Spleen (tissue), 11 donors: ENCODE data around the gene NAA15. TPM values are rescaled to one million over a fixed set of nuclear protein-coding genes. Genes with fewer than 3 reads are reported as not detected.
"Not testable (repeated sequence)": the region's sequence is repeated elsewhere in the genome, so short reads cannot be mapped to it uniquely, and the experiment has no call there.

Experiments used
- DNase-seq: peaks from one replicate; pipeline ENCODE4 v3.0.0-alpha.2; 2020
- H3K27ac ChIP-seq, 8 donors: fragments of 200-600 bp; sonication (generic) in 7 of 8; 1 replicate in 4 of 8; 2 replicates in 4 of 8; pipeline versions ENCODE4 v1.5.0 to v1.8.0; 2016 to 2021; ENCODE audit warnings: inconsistent platforms in 4 of 8, mild to moderate bottlenecking in 4 of 8, moderate library complexity in 1 of 8
- H3K27me3 ChIP-seq, 7 donors: fragments of 200-600 bp; sonication (generic) in 6 of 7; replicated peaks in 1 of 7; 1 replicate in 4 of 7; 2 replicates in 3 of 7; pipeline versions ENCODE4 v1.5.0 to v1.8.0; 2016 to 2021; ENCODE audit warnings: inconsistent platforms in 3 of 7, mild to moderate bottlenecking in 1 of 7
- H3K36me3 ChIP-seq, 6 donors: fragments of 200-600 bp; sonication (generic) in 5 of 6; 1 replicate in 4 of 6; 2 replicates in 2 of 6; pipeline versions ENCODE4 v1.5.0 to v1.8.0; 2016 to 2021; ENCODE audit warnings: inconsistent platforms in 2 of 6
- H3K4me1 ChIP-seq, 6 donors: fragments of 200-600 bp; sonication (generic) in 5 of 6; 1 replicate in 3 of 6; 2 replicates in 3 of 6; pipeline versions ENCODE4 v1.5.0 to v1.8.0; 2016 to 2021; ENCODE audit warnings: inconsistent platforms in 3 of 6
- H3K4me3 ChIP-seq, 8 donors: fragments of 200-600 bp; sonication (generic) in 7 of 8; 1 replicate in 4 of 8; 2 replicates in 4 of 8; pipeline versions ENCODE4 v1.5.0 to v1.8.0; 2016 to 2021; ENCODE audit warnings: inconsistent platforms in 4 of 8, mild to moderate bottlenecking in 4 of 8, moderate library complexity in 2 of 8
- H3K9me3 ChIP-seq, 8 donors: fragments of 200-600 bp; sonication (generic) in 7 of 8; 1 replicate in 4 of 8; 2 replicates in 4 of 8; pipeline versions ENCODE4 v1.5.0 to v1.8.0; 2016 to 2021; ENCODE audit warnings: inconsistent platforms in 4 of 8
- CTCF ChIP-seq, 11 experiments: fragments of 200-600 bp in 7 of 11; fragments of 450-650 bp in 4 of 11; sonication (generic) in 4 of 11; IDR thresholded peaks in 8 of 11; conservative IDR thresholded peaks in 3 of 11; 1 replicate in 7 of 11; 2 replicates in 4 of 11; pipeline versions ENCODE4 v1.4.0 to v1.8.0; 2016 to 2021; ENCODE audit warnings: antibody characterized with exemption in 11 of 11, inconsistent platforms in 4 of 11, mild to moderate bottlenecking in 1 of 11
- POLR2A ChIP-seq, 3 donors: fragments of 450-650 bp; IDR thresholded peaks; one replicate each; pipeline ENCODE4 v1.5.1; 2017; ENCODE audit warnings: antibody characterized with exemption in 3 of 3, mild to moderate bottlenecking in 1 of 3
- POLR2AphosphoS5 ChIP-seq, 3 donors: sonication (generic); formaldehyde crosslinking; IDR thresholded peaks; one replicate each; pipeline ENCODE4 v1.5.1; 2017; ENCODE audit warnings: antibody characterized with exemption in 3 of 3
- WGBS, 5 donors: extraction: QIAGEN DNeasy Blood & Tissue Kit in 3 of 5; methylation state at CpG; one replicate each; pipeline versions ENCODE4 v1.1.5 to v1.1.7; 2013 to 2018; 5-methylcytosine and 5-hydroxymethylcytosine counted together
- intact Hi-C: fragments of 100-400 bp; cut with DNase I; formaldehyde crosslinking; loops from one replicate; pipeline ENCODE4 v1.15.0; 2023; ENCODE audit warnings: low total_unique reads
- polyA plus RNA-seq, 3 donors: library from polyadenylated mRNA; stranded (reverse); fragments of 200-250 nt; gene quantifications; one replicate each; pipeline ENCODE4 v1.2.1, GENCODE V29; 2013
- total RNA-seq, 7 donors: library from RNA; depleted of rRNA in 3 of 7; stranded (reverse); fragments of >200 nt in 3 of 7; fragmentation: NEBNext Ultra II Directional in 4 of 7; extraction: Animal tissue kit (Norgen Biotek cat#: 25700) in 4 of 7; gene quantifications; one replicate each; pipeline versions ENCODE4 v1.1.0 to v1.2.1, GENCODE V29; 2016 to 2021
- donor health status: healthy with polysubstance abuse.
- donor health status: DM: no; HTN: no; CAD: no; lungs with moderate emphysema.
- donor health status: DM: no; HTN: no; CAD: no.
- donor health status: Bipolar disorder and iron deficiency.
- donor health status: healthy.
- donor health status: DM: no; HTN: no; CAD: no.
- donor health status: DM: yes; HTN: yes; CAD: no.

Gene NAA15
- total and polyA plus RNA-seq, 10 donors = 5.4 to 66.7 (median 37.8) TPM

- intact Hi-C loops = no loop called here
- no peak overlapping the region for H3K4me3 ChIP-seq
- no peaks in the 10 kb centered on the region for H3K36me3 ChIP-seq
- TF ChIP-seq POLR2A (IDR thresholded peaks at IDR 0.05) = no peak
- TF ChIP-seq POLR2AphosphoS5 (IDR thresholded peaks at IDR 0.05) = no peak
- TF ChIP-seq CTCF (IDR thresholded peaks at IDR 0.05 in 8 of 11, conservative IDR thresholded peaks at IDR 0.05 in 3 of 11) = no peak
- no peaks in the 10 kb centered on the region for H3K9me3 ChIP-seq
- H3K4me1 ChIP-seq = peaks cover 26 to 90% (median 52%) of the 10 kb centered on the region in 6 donors
- DNase-seq = no peak
- H3K27ac ChIP-seq = no peak overlapping the region
- no peaks in the 10 kb centered on the region for H3K27me3 ChIP-seq
Observed at GRCh38 chr4:139317635-139318034, 16.3 kb downstream of the NAA15 start.

- Histone ChIP-seq H3K4me1 (peaks cover 12 to 87% (median 38%) of the 10 kb centered on the region in 6 donors), H3K4me3 (no peak overlapping the region), H3K27me3 (no peaks in the 10 kb centered on the region), H3K36me3 (no peaks in the 10 kb centered on the region), H3K9me3 (no peaks in the 10 kb centered on the region), H3K27ac (no peak overlapping the region)
- intact Hi-C loops = no loop called here
- 77 to 97% (median 84%) methylated on average over 1 of the region's 1 CpG for WGBS, 5 donors
- DNase-seq = no peak
- no peak for TF ChIP-seq POLR2AphosphoS5 (IDR thresholded peaks at IDR 0.05)
- TF ChIP-seq CTCF (IDR thresholded peaks at IDR 0.05 in 8 of 11, conservative IDR thresholded peaks at IDR 0.05 in 3 of 11) = no peak
- no peak for TF ChIP-seq POLR2A (IDR thresholded peaks at IDR 0.05)
Observed at GRCh38 chr4:139319571-139319970, 18.3 kb downstream of the NAA15 start.

DNA sequence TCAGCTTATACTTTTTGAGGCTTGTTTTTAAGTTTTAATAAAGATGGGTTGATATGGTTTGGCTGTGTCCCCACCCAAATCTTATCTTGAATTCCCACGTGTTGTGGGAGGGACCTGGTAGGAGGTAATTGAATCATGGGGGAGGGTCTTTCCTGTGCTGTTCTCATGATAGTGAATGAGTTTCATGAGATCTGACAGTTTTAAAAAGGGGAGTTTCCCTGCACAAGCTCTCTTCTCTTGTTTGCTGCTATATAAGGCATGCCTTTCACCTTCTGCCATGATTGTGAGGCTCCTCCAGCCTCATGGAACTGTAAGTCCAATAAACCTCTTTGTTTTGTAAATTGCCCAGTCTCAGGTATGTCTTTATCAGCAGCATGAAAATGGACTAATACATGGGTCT lies 20.8 kb downstream of the NAA15 start:
- H3K27ac ChIP-seq, H3K27me3 ChIP-seq, H3K36me3 ChIP-seq, intact Hi-C loops, H3K9me3 ChIP-seq, DNase-seq, H3K4me3 ChIP-seq: not testable (repeated sequence)
- peaks cover 0 to 78% (median 23%) of the 10 kb centered on the region in 6 donors for H3K4me1 ChIP-seq
- WGBS, 5 donors = 39 to 76% (median 69%) methylated on average over 1 of the region's 1 CpG

GRCh38 chr4:139322541-139322940 lies 21.2 kb downstream of the NAA15 start:
- WGBS, 5 donors = 93 to 98% (median 95%) methylated on average over 6 of the region's 6 CpGs
- H3K4me3 ChIP-seq, DNase-seq, H3K27ac ChIP-seq, intact Hi-C loops, H3K36me3 ChIP-seq, H3K27me3 ChIP-seq, H3K9me3 ChIP-seq: not testable (repeated sequence)
- peaks cover 0 to 73% (median 18%) of the 10 kb centered on the region in 6 donors for H3K4me1 ChIP-seq

DNA sequence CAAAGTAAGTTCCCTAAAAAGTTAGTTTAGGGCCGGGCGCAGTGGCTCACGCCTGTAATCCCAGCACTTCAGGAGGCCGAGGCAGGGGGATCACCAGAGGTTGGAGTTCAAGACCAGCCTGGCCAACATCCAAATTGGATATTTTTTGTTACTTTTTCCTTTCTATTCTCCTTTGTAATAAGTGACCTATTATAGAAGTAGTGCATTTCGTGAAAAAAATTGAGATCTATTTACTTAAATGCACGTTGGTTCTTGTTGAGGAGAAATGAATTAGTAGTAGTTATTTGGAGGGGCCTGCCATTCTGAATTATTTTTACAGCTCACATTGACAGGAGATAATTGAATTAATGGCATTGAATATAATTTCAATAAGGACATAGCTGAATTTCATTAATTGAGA lies 23.3 kb downstream of the NAA15 start:
- TF ChIP-seq POLR2A (IDR thresholded peaks at IDR 0.05) (no peak), CTCF (IDR thresholded peaks at IDR 0.05 in 8 of 11, conservative IDR thresholded peaks at IDR 0.05 in 3 of 11) (no peak), POLR2AphosphoS5 (IDR thresholded peaks at IDR 0.05) (no peak)
- intact Hi-C loops = no loop called here
- H3K27ac ChIP-seq = no peak overlapping the region
- peaks cover 0 to 20% (median 0%) of the 10 kb centered on the region in 6 donors for H3K36me3 ChIP-seq
- 65 to 79% (median 76%) methylated on average over 6 of the region's 6 CpGs for WGBS, 5 donors
- DNase-seq = no peak
- H3K9me3 ChIP-seq = no peaks in the 10 kb centered on the region
- H3K4me1 ChIP-seq = peaks cover under 1 to 54% (median 12%) of the 10 kb centered on the region in 6 donors
- no peak overlapping the region for H3K4me3 ChIP-seq
- no peaks in the 10 kb centered on the region for H3K27me3 ChIP-seq
